ENCODE results near the gene ZMIZ1.

ZMIZ1 gene

DNA sequence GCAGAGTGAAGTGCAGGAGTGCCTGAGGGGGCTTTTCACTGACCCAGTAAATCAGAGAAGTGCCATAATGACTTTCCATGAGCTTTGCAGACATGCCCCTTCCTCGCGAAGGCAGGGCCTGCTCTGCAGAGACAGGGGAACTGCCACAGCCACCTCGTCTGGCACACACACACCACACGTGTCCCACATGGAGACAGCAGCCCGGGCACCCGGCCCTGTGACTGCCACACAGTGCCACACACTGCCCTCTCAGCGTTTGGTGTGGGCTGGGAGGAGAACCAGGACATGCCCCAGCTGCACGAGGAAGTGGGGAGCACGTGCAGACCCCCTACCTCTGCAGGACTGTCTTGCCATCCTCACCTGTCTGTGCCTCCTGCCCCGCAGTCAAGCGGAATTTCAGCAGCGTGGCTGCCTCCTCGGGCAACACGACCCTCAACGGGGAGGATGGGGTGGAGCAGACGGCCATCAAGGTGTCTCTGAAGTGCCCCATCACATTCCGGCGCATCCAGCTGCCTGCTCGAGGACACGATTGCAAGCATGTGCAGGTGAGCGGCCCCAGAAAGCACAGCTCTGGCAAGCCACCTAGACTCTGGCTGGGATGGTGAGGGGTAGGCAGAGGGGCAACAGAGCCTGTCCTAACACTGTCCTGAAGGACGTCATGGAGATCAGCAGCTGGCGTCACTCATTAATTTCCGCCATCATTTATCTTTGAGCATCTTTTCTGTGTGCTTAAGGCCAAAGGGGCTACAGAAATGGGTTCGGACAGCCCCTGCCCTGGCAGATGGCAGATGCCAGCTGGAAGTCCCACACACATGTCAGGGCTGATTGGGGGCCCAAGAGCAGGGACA lies 235.1 kb downstream of the ZMIZ1 start:
- no peak overlapping the region for H3K4me3 ChIP-seq (ENCODE audit: low read length)
- no peak for DNase-seq (ENCODE audit: low read depth)
- TF ChIP-seq, protein P1, sequence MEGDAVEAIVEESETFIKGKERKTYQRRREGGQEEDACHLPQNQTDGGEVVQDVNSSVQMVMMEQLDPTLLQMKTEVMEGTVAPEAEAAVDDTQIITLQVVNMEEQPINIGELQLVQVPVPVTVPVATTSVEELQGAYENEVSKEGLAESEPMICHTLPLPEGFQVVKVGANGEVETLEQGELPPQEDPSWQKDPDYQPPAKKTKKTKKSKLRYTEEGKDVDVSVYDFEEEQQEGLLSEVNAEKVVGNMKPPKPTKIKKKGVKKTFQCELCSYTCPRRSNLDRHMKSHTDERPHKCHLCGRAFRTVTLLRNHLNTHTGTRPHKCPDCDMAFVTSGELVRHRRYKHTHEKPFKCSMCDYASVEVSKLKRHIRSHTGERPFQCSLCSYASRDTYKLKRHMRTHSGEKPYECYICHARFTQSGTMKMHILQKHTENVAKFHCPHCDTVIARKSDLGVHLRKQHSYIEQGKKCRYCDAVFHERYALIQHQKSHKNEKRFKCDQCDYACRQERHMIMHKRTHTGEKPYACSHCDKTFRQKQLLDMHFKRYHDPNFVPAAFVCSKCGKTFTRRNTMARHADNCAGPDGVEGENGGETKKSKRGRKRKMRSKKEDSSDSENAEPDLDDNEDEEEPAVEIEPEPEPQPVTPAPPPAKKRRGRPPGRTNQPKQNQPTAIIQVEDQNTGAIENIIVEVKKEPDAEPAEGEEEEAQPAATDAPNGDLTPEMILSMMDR (conservative IDR thresholded peaks at IDR 0.05; ENCODE audit: low read depth, low read length): no peak

DNA sequence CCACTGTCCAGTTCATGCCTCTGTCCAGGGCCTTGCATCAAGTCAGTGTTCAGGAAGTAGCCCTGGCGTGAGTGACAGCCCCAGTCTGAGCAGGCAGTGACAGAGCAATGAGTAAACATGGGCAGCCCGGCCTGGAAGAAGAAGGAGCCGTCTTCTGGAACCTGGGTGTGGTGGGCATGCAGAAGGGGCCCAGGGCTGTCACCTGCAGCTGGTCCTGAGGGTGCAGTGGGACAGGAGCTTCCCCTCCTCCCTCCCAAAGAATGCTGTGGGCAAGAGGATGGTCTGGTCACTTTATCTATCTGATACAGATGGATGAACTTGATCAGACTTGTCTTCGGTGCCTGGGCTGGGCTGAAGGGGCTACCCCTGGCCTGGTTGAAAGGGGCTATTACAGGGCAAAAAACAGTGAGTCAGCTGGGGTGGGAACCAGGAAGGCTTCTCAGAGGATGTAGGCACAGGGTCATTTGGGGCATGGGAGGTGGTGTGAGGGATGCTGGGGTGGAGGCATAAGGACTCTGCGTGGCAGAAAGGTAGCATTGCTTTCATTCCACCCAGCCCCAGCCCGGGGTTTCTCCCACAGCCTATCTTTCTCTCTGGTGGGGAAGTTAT lies 235.8 kb downstream of the ZMIZ1 start:
- DNase-seq (ENCODE audit: low read depth): no peak
- TF ChIP-seq, protein P1 (conservative IDR thresholded peaks at IDR 0.05; ENCODE audit: low read depth, low read length): no peak

DNA sequence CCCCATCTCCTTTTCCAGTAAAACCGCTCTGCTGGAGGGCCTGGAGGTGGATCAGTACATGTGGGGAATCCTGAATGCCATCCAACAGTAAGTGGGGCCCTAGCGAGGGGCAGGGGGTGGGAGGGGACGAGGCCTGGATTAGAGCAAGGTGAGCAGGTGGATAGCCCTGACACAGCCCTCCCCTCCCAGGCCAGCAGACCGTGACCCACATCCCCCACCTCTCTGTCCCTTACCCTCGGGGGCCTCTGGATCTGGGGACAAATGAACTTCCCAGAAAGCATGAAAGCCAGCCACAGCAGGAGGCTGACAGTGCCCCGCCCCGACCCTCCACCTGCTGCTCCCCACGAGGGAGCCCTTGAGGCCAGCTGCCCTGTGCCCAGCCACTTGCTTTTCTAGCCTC lies 236.7 kb downstream of the ZMIZ1 start:
- TF ChIP-seq, protein P1 (conservative IDR thresholded peaks at IDR 0.05; ENCODE audit: low read depth, low read length): no peak
- H3K4me3 ChIP-seq (ENCODE audit: low read length): no peak overlapping the region
- no peak for DNase-seq (ENCODE audit: low read depth)

More for the DNA sequence above, 235.8 kb downstream of the ZMIZ1 start:
- H3K4me3 ChIP-seq (ENCODE audit: low read length): no peak overlapping the region

DNA sequence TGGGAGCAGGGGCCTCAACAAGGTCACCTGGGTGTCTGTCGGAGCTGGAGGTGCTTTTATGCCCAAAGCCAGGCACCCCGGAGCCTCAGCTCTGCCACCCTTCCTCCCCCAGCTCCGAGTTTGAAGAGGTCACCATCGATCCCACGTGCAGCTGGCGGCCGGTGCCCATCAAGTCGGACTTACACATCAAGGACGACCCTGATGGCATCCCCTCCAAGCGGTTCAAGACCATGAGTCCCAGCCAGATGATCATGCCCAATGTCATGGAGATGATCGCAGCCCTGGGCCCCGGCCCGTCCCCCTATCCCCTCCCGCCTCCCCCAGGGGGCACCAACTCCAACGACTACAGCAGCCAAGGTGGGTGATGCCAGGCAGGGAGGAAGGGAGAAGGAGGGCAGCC lies 237.2 kb downstream of the ZMIZ1 start:
- DNase-seq (ENCODE audit: low read depth): no peak
- TF ChIP-seq, protein P1 (conservative IDR thresholded peaks at IDR 0.05; ENCODE audit: low read depth, low read length): no peak
- no peak overlapping the region for H3K4me3 ChIP-seq (ENCODE audit: low read length)

DNA sequence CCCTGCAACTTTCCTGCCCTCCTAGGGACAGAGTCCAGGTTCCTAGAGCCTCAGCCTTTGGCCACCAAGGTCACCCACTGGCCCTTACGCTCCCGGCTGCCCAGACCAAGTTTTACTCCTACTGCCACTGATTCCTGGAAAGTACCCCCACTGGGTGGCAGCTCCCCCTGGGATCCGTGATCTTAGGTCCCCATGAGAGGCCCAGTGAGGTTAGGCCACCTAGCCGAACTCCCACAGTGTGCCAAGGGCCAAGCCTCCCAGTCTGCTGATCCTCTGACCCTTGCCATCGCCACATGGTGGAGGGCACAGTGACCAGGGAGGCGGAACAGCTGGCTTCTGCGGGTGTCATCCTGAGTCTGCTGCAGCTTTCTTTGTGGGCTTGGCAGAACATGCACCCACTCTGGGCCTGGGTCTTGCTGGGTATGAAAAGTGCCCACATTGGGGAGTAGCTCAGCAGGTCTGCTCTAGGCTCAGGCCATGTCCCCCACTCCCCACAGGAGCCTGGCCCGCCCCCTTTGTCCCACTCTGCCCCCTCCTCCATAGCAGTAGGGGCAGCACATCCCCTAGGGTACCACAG lies 238.0 kb downstream of the ZMIZ1 start:
- H3K4me3 ChIP-seq (ENCODE audit: low read length): no peak overlapping the region
- TF ChIP-seq, protein P1 (conservative IDR thresholded peaks at IDR 0.05; ENCODE audit: low read depth, low read length): no peak
- DNase-seq (ENCODE audit: low read depth): no peak

DNA sequence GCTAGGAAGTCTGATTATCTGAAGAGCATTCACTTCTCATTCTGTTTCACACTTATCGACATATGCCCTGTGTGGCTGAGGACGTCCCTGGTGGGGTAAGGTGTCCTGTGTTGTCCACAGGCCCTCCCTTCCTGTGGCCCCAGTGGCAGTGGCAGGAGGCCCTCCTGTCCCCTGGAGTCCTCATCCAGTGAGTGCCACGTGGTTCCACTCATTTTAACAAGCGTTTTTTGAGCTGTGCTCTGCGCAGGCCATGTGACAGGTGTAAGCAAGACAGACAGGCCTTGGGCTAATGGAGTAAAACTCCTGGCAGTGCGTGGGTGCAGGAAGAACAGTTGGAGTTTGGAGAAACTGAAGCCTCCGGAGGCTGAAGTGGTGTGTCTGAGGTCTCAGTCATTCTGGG lies 239.2 kb downstream of the ZMIZ1 start:
- TF ChIP-seq, protein P1 (conservative IDR thresholded peaks at IDR 0.05; ENCODE audit: low read depth, low read length): no peak
- DNase-seq (ENCODE audit: low read depth): no peak
- H3K4me3 ChIP-seq (ENCODE audit: low read length): no peak overlapping the region

Measured in retinal pigment epithelial cell (primary cell).